Fibroblast of pulmonary artery (primary cell): Measurements from ENCODE around the gene FCRLB.
A peak's percentile ranks its signal among the peaks of the same experiment; 100 is the strongest.
"Not testable (repeated sequence)": the region's sequence is repeated elsewhere in the genome, so short reads cannot be mapped to it uniquely, and the experiment has no call there.

Source experiments
- DNase-seq: peaks from one replicate; pipeline ENCODE4 v3.0.0-alpha.2; 2010; ENCODE audit warnings: low read depth
- H3K4me3 ChIP-seq: replicated peaks from 2 replicates; pipeline ENCODE4 v1.5.1; 2011; ENCODE audit warnings: low read depth, mild to moderate bottlenecking, control low read depth, low read length, moderate library complexity
- TF ChIP-seq, protein P1 (sequence below): IDR thresholded peaks from 2 replicates; pipeline ENCODE4 v1.5.1; 2011; ENCODE audit warnings: mild to moderate bottlenecking, control low read depth, low read length, inconsistent platforms; ENCODE audit errors: missing control alignments

Gene FCRLB

DNA sequence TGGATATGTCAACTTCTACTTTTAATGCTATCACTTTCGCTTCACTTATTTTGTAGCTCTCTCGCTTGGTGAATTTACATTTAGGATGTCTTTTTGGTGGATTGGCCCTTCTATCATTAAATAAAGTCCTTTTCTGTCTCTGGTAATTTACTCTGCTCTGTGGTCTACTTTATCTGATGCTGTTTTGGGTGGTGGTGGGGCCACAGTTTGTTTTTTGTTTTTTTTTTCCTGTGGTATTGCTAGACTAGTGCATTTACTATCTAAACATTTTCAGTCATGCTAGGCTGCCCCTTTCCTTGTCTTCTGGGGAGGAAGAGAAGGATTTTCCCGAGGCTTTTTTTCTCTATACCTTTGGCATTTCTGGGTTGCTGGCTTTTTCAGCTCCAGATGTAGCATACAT is 32.4 kb upstream of the FCRLB start:
- TF ChIP-seq, protein P1, sequence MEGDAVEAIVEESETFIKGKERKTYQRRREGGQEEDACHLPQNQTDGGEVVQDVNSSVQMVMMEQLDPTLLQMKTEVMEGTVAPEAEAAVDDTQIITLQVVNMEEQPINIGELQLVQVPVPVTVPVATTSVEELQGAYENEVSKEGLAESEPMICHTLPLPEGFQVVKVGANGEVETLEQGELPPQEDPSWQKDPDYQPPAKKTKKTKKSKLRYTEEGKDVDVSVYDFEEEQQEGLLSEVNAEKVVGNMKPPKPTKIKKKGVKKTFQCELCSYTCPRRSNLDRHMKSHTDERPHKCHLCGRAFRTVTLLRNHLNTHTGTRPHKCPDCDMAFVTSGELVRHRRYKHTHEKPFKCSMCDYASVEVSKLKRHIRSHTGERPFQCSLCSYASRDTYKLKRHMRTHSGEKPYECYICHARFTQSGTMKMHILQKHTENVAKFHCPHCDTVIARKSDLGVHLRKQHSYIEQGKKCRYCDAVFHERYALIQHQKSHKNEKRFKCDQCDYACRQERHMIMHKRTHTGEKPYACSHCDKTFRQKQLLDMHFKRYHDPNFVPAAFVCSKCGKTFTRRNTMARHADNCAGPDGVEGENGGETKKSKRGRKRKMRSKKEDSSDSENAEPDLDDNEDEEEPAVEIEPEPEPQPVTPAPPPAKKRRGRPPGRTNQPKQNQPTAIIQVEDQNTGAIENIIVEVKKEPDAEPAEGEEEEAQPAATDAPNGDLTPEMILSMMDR, result no peak
- DNase-seq, result no peak
- no peak overlapping the region for H3K4me3 ChIP-seq

DNA sequence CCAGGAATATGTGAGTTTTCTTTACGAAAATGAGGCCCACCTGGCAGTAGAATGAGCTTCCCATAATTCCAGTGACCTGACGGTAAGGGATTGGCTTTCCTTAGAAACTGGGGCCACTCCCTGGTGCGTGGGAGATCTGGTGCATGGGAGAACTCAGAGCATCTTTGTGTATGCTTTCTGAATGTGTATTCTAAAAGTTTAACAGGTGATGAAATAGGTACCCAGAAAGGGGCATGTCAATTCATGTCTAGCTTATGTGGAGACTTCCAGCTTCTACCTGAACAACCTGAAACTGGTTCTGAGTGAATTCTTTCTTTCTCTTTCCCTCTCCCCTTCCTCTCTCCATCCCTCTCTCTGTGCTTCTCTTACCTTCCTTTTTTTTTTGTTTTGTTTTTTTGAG is 29.5 kb upstream of the FCRLB start:
- DNase-seq, result no peak
- H3K4me3 ChIP-seq, result no peak overlapping the region
- TF ChIP-seq, protein P1, result no peak

DNA sequence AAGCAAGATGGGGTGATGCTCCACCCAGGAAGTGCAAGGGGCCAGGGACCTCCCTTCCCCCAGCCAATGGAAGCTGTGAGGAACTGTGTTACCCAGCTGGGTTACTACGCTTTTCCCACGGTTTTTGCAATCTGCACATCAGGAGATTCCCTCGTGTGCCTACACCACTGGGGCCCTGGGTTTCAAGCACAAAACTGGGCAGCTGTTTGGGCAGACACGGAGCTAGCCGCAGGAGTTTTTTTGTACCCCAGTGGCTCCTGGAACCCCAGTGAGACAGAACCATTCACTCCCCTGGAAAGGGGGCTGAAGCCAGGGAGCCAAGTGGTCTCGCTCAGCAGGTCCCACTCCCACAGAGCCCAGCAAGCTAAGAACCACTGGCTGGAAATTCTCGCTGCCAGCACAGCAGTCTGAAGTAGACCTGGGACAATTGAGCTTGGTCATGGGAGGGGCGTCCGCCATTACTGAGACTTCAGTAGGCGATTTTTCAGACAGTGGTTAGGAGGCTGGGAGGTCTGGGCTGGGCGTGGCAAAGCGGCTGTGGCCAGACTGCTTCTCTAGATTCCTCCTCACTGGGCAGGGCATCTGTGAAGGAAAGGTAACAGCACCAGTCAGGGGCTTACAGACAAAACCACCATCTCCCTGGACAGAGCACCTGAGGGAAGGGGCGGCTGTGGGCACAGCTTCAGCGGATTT is 28.2 kb upstream of the FCRLB start:
- not testable (repeated sequence) for DNase-seq, H3K4me3 ChIP-seq

DNA sequence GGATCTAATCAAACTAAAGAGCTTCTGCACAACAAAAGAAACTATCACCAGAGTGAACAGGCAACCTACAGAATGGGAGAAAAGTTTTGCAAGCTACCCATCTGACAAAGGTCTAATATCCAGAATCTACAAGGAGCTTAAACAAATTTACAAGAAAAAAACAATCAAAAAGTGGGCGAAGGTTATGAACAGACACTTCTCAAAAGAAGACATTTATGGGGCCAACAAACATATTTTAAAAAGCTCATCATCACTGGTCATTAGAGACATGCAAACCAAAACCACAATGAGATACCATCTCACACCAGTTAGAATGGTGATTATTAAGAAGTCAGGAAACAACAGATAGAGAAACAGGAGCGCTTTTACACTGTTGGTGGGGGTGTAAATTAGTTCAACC is 23.0 kb upstream of the FCRLB start:
- not testable (repeated sequence) for DNase-seq, H3K4me3 ChIP-seq

DNA sequence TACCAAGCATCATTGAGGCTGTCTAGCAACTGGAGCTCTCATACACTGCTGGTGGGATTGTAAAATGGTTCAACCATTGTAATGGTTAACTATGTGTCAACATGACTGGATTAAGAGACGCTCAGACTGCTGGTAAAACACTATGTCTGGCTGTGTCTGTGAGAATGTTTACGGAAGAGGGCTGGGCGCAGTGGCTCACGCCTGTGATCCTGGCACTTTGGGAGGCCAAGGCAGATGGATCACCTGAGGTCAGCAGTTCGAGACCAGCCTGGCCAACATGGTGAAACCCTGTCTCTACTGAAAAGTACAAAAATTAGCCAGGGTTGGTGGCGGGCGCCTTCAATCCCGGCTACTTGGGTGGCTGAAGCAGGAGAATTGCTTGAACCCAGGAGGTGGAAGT is 19.1 kb upstream of the FCRLB start:
- H3K4me3 ChIP-seq, result no peak overlapping the region
- DNase-seq, result no peak
- TF ChIP-seq, protein P1, result no peak

DNA sequence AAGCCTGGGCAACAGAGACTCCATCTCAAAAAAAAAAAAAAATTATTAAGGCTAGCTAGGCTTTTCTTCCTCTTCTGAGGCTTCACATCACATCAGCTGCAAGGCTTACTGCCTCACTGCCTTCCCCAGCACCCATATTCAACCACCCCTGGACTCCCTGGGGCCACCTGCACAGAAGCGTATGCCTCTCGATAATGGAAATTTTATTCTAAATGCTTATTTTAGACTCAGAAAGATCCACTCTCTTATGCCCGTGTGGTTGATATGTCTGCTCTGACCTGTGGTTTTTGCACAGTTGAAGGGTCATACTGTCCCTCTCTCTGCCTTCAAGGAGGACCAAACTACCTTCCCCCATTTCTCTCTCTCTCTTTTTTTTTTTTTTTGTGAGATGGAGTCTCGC is 15.8 kb upstream of the FCRLB start:
- TF ChIP-seq, protein P1, result no peak
- H3K4me3 ChIP-seq, result no peak overlapping the region
- no peak for DNase-seq

DNA sequence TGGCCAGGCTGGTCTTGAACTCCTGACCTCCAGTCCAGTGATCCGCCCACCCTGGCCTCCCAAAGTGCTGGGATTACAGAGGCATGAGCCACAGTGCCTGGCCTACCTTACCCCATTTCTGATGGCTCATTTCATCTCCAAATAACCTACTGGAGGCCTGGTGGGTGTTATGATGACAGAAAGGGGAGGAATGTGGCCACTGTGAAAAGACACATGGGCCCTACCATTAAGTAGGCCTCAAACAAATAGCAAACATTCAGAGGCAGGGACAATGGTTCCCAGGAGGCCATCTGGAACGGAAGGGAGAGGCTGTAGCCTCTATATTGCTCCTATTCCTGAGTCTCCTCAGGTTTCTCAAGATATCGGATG is 15.2 kb upstream of the FCRLB start:
- no peak overlapping the region for H3K4me3 ChIP-seq
- TF ChIP-seq, protein P1, result no peak
- no peak for DNase-seq

DNA sequence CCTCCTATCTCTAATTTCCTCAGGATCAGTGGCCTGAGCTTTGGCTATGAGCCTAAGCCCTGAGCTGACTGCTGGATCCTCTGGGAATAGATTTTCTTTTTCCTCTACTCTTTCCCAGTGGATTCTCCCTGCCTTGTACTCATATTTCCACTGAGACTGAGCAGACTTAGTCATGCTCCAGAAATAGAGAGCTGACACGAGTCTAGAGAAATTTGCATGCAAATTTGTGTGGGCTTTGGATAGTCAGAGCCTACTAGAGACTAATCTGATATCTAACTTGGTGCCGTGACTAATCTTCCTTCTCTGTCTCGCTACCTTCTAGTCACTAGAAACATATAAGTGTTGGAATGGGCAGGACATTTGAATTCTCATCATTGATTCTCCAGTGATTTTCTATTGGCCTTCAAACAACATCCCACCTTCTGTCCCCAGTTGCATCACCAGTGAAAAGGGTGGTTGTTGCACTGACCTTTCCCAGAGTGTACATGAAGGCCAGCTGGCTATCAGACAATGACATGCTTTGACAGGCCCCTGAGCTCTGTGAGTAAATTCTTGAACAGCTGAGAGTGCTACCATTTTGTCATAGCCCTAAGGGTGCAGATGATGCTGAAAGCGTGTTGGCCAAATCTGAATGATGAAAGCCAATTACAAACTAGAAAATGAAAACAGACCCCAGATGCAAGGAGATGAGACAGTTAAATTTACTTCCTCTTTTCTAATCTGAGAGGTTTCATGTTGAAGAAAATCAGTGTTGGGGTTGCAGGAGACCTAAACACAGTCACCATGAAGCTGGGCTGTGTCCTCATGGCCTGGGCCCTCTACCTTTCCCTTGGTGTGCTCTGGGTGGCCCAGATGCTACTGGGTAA is 14.6 kb upstream of the FCRLB start, which contains the start of gene FCRLA:
FCRLA (plus strand) TSS at position 748 of the 866 bp plus-strand sequence; CDS start at position 784, 36 bp downstream.
- peak; percentile 89 for DNase-seq
- H3K4me3 ChIP-seq, result no peak within 1 kb of the TSS
- TF ChIP-seq, protein P1, result no peak
